A673 (cell line): ENCODE measurements around the gene GNG14. TPM values are rescaled to one million over a fixed set of nuclear protein-coding genes. Genes with fewer than 3 reads are reported as not detected.

Source experiments
- BruUV-seq: library from RNA; stranded (reverse); fragments of 400-500 nt; replicated peaks from 2 replicates; lab custom pipeline; 2021; lab: Mats Ljungman, UMichigan
- CTCF ChIA-PET: fragments of 300-600 bp; sonication (Branson Sonifier 250); formaldehyde crosslinking; loops from one replicate; lab custom pipeline; 2022; ENCODE audit warnings: antibody characterized with exemption; lab: Charles Lee
- POLR2A ChIA-PET: fragments of 300-600 bp; sonication (Branson Sonifier 250); formaldehyde crosslinking; loops from one replicate; lab custom pipeline; 2022; ENCODE audit warnings: antibody characterized with exemption; ENCODE audit not compliant: low non-redundant PET; lab: Charles Lee
- DNase-seq: peaks from one replicate; pipeline ENCODE4 v3.0.0-alpha.2; 2015; ENCODE audit warnings: low spot score
- H3K27ac ChIP-seq: fragments of 200-600 bp; sonication (generic); 2 replicates; pipeline ENCODE4 v1.5.1; 2016; ENCODE audit warnings: mixed run types, low read depth, mild to moderate bottlenecking, mixed read lengths, antibody characterized with exemption, low read length; ENCODE audit not compliant: poor library complexity, severe bottlenecking
- H3K27me3 ChIP-seq: fragments of 200-600 bp; sonication (generic); replicated peaks from 2 replicates; pipeline ENCODE4 v1.6.1; 2017; ENCODE audit warnings: mixed run types, low read depth, mild to moderate bottlenecking, mixed read lengths, antibody characterized with exemption, low read length; ENCODE audit not compliant: insufficient read depth, poor library complexity
- H3K36me3 ChIP-seq: fragments of 200-600 bp; sonication (generic); 2 replicates; pipeline ENCODE4 v1.6.1; 2016; ENCODE audit warnings: mixed run types, mild to moderate bottlenecking, mixed read lengths, antibody characterized with exemption, low read length; ENCODE audit not compliant: insufficient read depth, poor library complexity, severe bottlenecking
- H3K4me1 ChIP-seq: fragments of 200-600 bp; sonication (generic); 2 replicates; pipeline ENCODE4 v1.6.1; 2017; ENCODE audit warnings: mixed run types, mild to moderate bottlenecking, mixed read lengths, antibody characterized with exemption, low read length; ENCODE audit not compliant: insufficient read depth, poor library complexity, severe bottlenecking
- H3K4me3 ChIP-seq: fragments of 200-600 bp; sonication (generic); 2 replicates; pipeline ENCODE4 v1.5.1; 2016; ENCODE audit warnings: low read depth, mixed run types, mild to moderate bottlenecking, mixed read lengths, low read length; ENCODE audit not compliant: poor library complexity, severe bottlenecking
- H3K9me3 ChIP-seq: fragments of 200-600 bp; sonication (generic); 2 replicates; pipeline ENCODE4 v1.6.1; 2016; ENCODE audit warnings: mixed run types, low read depth, mild to moderate bottlenecking, mixed read lengths, antibody characterized with exemption, low read length; ENCODE audit not compliant: poor library complexity, severe bottlenecking
- CTCF ChIP-seq: fragments of 300-800, 200-600 bp; sonication (generic); conservative IDR thresholded peaks from 2 replicates; pipeline ENCODE4 v1.5.1; 2017; ENCODE audit warnings: low read depth, mild to moderate bottlenecking, antibody characterized with exemption, low read length, moderate library complexity, mixed read lengths
- EZH2 ChIP-seq: fragments of 200-600 bp; sonication (generic); IDR thresholded peaks from 2 replicates; pipeline ENCODE4 v1.6.1; 2017; ENCODE audit warnings: borderline replicate concordance, low read depth, mild to moderate bottlenecking, mixed read lengths, antibody characterized with exemption, low read length; ENCODE audit not compliant: poor library complexity, severe bottlenecking
- intact Hi-C: fragments of 100-400 bp; cut with micrococcal nuclease; formaldehyde crosslinking; loops from one replicate; pipeline ENCODE4 v1.10.0; 2022; ENCODE audit not compliant: unreplicated experiment
- total RNA-seq: library from RNA; stranded (reverse); gene quantifications from 2 replicates; pipeline ENCODE4 v1.2.3, GENCODE V29; 2021

Gene GNG14
- total RNA-seq, 1 experiment from 2014 or later, result not detected

DNA sequence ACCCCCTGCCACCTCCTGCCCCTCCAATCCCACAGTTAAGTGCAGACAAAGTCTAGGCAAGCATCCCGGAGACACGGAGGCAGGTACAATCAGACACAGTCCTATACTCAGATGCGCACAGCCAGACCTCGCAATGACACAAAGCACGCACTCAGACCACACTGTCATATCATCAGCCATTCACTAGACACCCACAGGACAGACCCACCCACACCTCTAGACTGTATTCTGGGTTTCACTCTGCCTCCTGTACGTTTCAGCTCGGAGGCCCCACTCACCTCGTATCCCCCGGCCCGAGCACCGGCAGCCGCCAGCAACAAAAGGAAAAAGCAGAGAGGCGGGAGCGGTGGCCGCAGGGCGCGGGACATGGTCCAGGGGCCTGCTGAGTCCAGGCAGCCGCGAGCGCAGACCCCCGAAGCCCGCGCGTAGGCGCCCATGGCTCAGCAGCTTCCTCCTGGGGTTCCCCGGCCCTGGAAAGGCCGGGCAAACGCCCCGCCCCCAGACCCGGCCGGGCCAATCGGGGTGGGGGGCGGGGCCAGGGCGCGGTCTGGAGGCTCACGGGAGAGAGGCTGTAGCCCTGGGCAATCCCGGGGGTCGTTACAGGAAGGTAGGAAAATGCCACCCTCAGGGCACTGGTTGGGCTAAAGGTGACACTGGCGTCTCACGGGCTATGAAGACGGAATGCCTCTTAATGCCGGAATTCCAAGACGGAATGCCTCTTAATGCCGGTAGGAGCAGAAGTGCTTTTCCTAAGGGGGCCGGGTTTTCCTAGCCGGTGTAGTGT, 21.3 kb upstream of the GNG14 start, which contains the start of the genes MAN2B1 and WDR83:
Gene MAN2B1, minus strand, starts transcription at position 478 of the 784 bp plus-strand sequence. Its CDS starts 41 bp downstream, at position 437.
Gene WDR83, plus strand, starts transcription at position 543 of the 784 bp plus-strand sequence. CDS start 2,984 bp downstream, outside the sequence.
- intact Hi-C loops, result no loop called here
- H3K27ac ChIP-seq, result peak within 1 kb of the TSS; percentile 78

GRCh38 chr19:12667731-12668302, 20.0 kb upstream of the GNG14 start:
- CTCF ChIA-PET, result no interaction called here
- Histone ChIP-seq H3K27ac (no peak overlapping the region), H3K4me3 (peak overlapping the region; percentile 89), H3K36me3 (peaks cover 8% of the 10 kb centered on the region), H3K27me3 (no peaks in the 10 kb centered on the region), H3K9me3 (no peaks in the 10 kb centered on the region), H3K4me1 (peaks cover 18% of the 10 kb centered on the region)
- TF ChIP-seq EZH2, result no peak
- TF ChIP-seq CTCF, result no peak
- no TSS peak for BruUV-seq
- intact Hi-C loops, result no loop called here
- POLR2A ChIA-PET, result no interaction called here
- DNase-seq, result no peak

More for the DNA sequence above, 21.3 kb upstream of the GNG14 start, which contains the start of the genes MAN2B1 and WDR83:
- ChIA-PET CTCF (interaction anchor here (0.6 to 0.8 kb wide), 2 partner anchors 12 to 27 kb away, joined by 3 to 4 read pairs; no protein-coding TSS in a partner anchor), POLR2A (interaction anchor here (0.6 kb wide), 1 partner anchor 18 kb away, joined by 5 read pairs; no protein-coding TSS in a partner anchor)
- H3K36me3 ChIP-seq, result peaks cover 4% of the 10 kb centered on the region
- peak within 1 kb of the TSS; percentile 69 for H3K4me3 ChIP-seq
- no TSS peak for BruUV-seq
- no peaks in the 10 kb centered on the region for H3K27me3 ChIP-seq
- peaks cover 18% of the 10 kb centered on the region for H3K4me1 ChIP-seq
- no peaks in the 10 kb centered on the region for H3K9me3 ChIP-seq
- peak; percentile 90 for DNase-seq
- no peak for TF ChIP-seq EZH2
- no peak for TF ChIP-seq CTCF

DNA sequence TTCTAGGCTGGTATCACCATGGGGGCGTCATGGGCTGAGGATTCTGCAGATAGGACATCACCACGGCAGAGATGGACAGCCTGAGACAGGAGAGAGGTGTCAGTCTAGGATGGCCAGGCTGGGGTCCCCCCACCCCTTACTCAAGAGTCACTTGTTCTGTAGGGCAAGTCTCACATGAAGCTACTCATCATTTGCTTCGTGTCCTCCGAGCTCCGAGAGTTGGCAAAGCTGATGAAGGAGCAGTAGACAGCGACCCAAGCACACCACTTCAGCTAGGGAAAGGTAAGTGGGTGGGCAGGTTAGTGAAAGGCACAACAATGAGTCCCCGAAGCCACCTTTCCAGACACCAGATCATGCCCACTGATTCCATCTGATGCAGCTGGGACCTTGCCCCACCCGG, 19.5 kb upstream of the GNG14 start:
- Histone ChIP-seq H3K36me3 (peaks cover 12% of the 10 kb centered on the region), H3K27me3 (no peaks in the 10 kb centered on the region), H3K27ac (peak overlapping the region; percentile 97), H3K9me3 (no peaks in the 10 kb centered on the region), H3K4me3 (peak overlapping the region; percentile 89), H3K4me1 (peaks cover 18% of the 10 kb centered on the region)
- BruUV-seq, result no TSS peak
- TF ChIP-seq EZH2 (no peak), CTCF (no peak)
- CTCF ChIA-PET, result no interaction called here
- DNase-seq, result no peak
- intact Hi-C loops, result no loop called here
- POLR2A ChIA-PET, result no interaction called here
